ENCODE data around the gene WNT9A. TPM values are rescaled to one million over a fixed set of nuclear protein-coding genes. Genes with fewer than 3 reads are reported as not detected.

Gene WNT9A
- polyA plus RNA-seq, 1 experiment: 0.91 TPM

DNA sequence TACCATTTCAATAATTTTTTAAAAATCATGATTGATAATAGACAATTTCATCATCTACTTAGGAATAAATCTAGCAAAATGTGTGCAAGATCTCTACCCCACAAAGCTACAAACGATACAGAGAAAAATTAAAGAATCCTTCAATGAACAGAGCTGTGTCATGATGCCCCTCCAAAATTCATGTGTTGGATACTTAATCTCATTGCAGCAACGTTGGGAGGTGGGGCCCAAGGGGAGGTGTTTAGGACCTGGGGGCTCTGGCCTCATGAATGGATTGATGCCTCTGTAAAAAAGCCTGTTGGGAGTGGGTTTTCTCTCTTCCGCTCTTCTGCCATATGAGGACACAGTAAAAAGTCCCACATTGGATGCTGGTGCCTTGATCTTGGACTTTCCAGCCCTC, 77.4 kb downstream of the WNT9A start:
- Histone ChIP-seq H3K4me3 (ENCODE audit: low read depth, low read length) (no peak overlapping the region), H3K9me3 (ENCODE audit: control insufficient read depth, insufficient read depth, low read length) (no peaks in the 10 kb centered on the region; the same call in none of the 2 replicates), H3K27ac (ENCODE audit: low read depth, low read length) (no peak overlapping the region), H3K27me3 (ENCODE audit: control insufficient read depth, insufficient read depth, low read length) (no peaks in the 10 kb centered on the region)
- POLR2A ChIA-PET: no interaction called here
- CTCF ChIA-PET: no interaction called here
- DNase-seq (ENCODE audit: low read depth, low spot score): no peak
- TF ChIP-seq, protein P1, sequence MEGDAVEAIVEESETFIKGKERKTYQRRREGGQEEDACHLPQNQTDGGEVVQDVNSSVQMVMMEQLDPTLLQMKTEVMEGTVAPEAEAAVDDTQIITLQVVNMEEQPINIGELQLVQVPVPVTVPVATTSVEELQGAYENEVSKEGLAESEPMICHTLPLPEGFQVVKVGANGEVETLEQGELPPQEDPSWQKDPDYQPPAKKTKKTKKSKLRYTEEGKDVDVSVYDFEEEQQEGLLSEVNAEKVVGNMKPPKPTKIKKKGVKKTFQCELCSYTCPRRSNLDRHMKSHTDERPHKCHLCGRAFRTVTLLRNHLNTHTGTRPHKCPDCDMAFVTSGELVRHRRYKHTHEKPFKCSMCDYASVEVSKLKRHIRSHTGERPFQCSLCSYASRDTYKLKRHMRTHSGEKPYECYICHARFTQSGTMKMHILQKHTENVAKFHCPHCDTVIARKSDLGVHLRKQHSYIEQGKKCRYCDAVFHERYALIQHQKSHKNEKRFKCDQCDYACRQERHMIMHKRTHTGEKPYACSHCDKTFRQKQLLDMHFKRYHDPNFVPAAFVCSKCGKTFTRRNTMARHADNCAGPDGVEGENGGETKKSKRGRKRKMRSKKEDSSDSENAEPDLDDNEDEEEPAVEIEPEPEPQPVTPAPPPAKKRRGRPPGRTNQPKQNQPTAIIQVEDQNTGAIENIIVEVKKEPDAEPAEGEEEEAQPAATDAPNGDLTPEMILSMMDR (IDR thresholded peaks at IDR 0.05; ENCODE audit: low read depth, low read length): no peak

DNA sequence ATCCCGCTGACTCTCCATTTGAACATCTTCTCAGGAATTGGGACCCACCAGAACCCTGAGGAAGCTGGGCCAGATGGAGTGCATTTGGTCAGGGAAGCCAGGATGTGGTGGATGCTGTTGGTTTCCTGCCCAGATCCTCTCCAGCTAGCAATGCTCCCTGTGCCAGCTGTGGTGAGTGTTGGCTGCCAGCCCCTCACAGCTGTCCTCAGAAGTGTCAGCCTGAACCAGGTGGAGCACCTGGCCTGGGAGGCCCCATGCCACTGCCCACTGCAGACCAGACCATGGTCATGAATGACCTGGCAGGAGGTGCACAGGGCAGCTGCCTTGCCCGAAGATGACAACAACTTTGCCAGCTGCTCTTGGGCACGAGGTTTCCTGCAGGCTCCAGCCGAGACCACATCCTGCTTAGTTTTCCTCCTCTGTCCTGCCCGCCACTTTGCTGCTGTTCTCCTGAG, 77.9 kb downstream of the WNT9A start:
- no peak overlapping the region for H3K4me3 ChIP-seq (ENCODE audit: low read depth, low read length)
- no peak overlapping the region for H3K27ac ChIP-seq (ENCODE audit: low read depth, low read length)
- no peaks in the 10 kb centered on the region; the same call in none of the 2 replicates for H3K9me3 ChIP-seq (ENCODE audit: control insufficient read depth, insufficient read depth, low read length)
- no peak for DNase-seq (ENCODE audit: low read depth, low spot score)
- ChIA-PET POLR2A (no interaction called here), CTCF (no interaction called here)
- TF ChIP-seq, protein P1 (IDR thresholded peaks at IDR 0.05; ENCODE audit: low read depth, low read length): no peak
- no peaks in the 10 kb centered on the region for H3K27me3 ChIP-seq (ENCODE audit: control insufficient read depth, insufficient read depth, low read length)

DNA sequence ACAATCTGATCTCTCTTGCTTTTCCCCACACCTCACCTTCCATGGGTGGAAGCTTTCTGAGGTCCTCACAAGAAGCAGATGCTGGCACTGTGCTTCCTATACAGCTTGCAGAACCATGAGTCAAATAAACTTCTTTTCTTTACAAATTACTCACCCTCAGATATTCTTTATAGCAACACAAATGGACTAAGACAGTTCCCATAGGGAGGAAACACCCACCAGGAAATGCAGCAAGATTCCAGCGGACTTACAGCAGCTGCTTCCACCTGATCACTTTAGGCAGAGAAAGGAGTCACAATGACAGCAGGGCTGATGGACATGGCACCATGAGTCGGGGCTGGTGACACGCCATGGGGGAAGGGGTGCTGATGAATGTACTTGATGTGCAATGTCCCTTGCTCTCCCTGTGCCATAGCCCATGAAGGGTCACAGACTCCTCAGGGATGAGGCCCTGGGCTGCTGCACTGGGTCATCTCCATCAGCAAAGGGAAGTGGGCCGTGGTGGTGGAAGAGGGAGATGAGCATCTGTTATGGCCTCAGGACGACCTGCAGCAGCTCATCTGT, 78.4 kb downstream of the WNT9A start:
- Histone ChIP-seq H3K4me3 (ENCODE audit: low read depth, low read length) (no peak overlapping the region), H3K27me3 (ENCODE audit: control insufficient read depth, insufficient read depth, low read length) (no peaks in the 10 kb centered on the region), H3K9me3 (ENCODE audit: control insufficient read depth, insufficient read depth, low read length) (no peaks in the 10 kb centered on the region; the same call in none of the 2 replicates), H3K27ac (ENCODE audit: low read depth, low read length) (no peak overlapping the region)
- TF ChIP-seq, protein P1 (IDR thresholded peaks at IDR 0.05; ENCODE audit: low read depth, low read length): no peak
- POLR2A ChIA-PET: no interaction called here
- no peak for DNase-seq (ENCODE audit: low read depth, low spot score)
- CTCF ChIA-PET: no interaction called here

Small RNA genes lying within 50 kb of the gene (small RNA-seq; reads per million reads assigned to genes)
- gene MIR5008 (ENCODE audit: insufficient read length, low read depth) (1.3 reads per million), gene SEPT14P17 (ENCODE audit: insufficient read length, low read depth) (not detected)

Other genes with a start within 250 kb of the WNT9A start
- 13.4 and 20.1 TPM in 2 replicates for gene JMJD4, start 212.6 kb downstream of the WNT9A start, polyA plus RNA-seq (2011; rRNA removed)
- 41.5 and 44.8 TPM in 2 replicates for gene SNAP47, start 212.5 kb downstream of the WNT9A start, polyA plus RNA-seq (2011; rRNA removed)
- gene PRSS38, start 132.3 kb downstream of the WNT9A start, polyA plus RNA-seq (2011; rRNA removed): not detected in 2 replicates
- not detected in 2 replicates for gene WNT3A, start 59.1 kb upstream of the WNT9A start, polyA plus RNA-seq (2011; rRNA removed)
- 445 and 528 TPM in 2 replicates for gene ARF1, start 134.8 kb upstream of the WNT9A start, polyA plus RNA-seq (2011; rRNA removed)
- 3.6 and 4.4 TPM in 2 replicates for gene C1orf35, start 155.4 kb upstream of the WNT9A start, polyA plus RNA-seq (2011; rRNA removed)
- 33.4 and 52.9 TPM in 2 replicates for gene MRPL55, start 161.4 kb upstream of the WNT9A start, polyA plus RNA-seq (2011; rRNA removed)
- gene GUK1, start 192.3 kb upstream of the WNT9A start, polyA plus RNA-seq (2011; rRNA removed): 177 and 230 TPM in 2 replicates
- 1.2 and 1.8 TPM in 2 replicates for gene GJC2, start 202.0 kb upstream of the WNT9A start, polyA plus RNA-seq (2011; rRNA removed)
- gene IBA57, start 217.9 kb upstream of the WNT9A start, polyA plus RNA-seq (2011; rRNA removed): 1.4 and 1.7 TPM in 2 replicates

Data from AG04450 (cell line).